Activated gamma-delta T cell treated with anti-CD3 and anti-CD28 coated beads, Interleukin-2, amount 50 U/mL, for 16 hours (primary cell): Measurements from ENCODE around the gene ITGA5.

ENCODE experiments used
- DNase-seq: peaks from one replicate; pipeline ENCODE4 v3.0.0-alpha.2; 2020; ENCODE audit warnings: low read depth

Gene ITGA5

DNA sequence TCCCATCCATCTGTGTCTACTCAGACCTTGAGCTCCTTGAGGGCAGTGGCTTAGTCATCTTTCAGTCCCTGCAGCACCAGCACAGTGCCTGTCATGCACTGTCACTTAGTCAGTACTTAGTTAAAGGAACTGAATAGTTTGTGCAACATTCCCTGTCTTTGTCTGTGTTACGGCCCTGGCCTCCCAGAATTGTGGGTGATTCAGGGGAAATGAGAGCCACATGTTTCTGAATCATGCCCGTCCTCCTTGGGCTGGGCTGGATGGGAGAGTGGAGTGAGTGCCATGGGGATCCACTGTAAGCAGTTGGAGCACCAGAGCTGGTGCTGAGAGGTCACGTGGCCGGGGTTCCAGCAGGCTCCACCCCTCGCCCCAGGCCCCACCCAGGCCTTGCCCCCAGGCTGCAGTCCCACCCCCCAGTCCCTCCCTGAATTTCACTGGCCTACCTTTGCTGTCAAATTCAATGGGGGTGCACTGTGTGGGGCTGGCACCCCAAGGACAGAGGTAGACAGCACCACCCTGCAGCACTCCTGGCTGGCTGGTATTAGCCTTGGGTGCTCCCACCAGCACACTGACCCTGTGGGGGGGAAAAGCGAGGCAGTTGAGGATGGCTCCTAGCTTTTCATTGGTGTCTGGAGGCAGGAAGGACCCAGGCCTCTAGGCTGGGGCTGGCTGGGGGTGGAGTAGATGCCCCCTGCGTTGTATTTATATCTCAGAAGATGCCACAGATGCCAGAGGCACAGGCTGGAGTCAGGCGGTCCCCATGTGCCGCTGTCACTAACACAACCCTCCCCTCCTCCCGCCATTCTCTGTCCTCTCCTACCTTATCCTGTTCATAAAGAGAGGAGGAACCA is 7.5 kb downstream of the ITGA5 start:
- DNase-seq, result no peak

DNA sequence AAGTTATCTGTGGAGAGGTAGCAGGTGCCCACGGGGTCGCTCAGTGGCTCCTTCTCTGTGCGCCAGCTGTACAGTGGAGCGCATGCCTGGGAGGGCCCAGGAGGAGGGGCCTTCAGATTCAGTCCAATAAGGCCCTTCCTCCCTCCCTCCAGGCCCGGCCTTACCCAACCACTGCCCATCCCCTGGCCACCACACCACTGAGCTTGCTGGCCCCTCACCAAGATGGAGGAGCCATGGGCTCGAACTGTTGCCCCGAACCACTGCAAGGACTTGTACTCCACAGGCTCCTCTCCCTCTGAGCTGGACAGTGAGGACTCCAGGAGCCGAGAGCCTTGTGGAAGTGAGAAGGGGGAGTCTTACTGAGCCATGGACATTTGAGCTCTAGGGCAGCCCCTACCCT is 9.8 kb downstream of the ITGA5 start:
- DNase-seq, result no peak

DNA sequence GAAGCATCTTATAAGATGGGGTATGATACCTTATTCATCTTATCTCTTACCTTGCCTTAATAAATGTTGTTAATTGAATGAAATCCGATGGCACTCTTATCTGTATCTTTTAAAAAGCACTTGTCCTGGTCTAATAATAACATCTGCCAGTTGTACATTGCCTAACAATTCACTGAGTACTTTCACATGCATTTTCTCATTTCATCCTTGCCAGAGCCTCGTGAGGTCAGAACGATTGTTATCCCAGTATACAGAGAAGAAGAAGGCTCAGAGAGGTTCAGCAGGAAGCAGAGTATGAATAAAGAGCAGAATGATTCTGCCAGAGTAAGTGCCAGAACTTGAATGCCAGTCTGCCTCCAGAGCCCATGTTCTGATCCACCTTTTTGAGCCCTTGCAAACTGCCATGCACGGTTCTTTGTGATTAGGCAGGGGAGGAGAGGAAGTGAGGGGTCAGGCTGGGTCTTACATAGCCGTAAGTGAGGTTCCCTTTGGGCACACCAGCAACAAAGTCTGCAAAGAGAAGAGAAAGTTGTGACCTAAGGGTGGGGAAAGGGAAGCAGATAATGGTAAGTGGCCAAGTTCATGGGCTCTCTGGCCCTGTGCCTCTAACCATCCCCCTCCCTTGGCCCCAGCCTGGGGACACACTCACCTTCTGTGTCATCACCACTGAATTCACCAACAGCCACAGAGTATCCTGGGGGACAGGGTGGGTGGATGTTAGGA is 11.7 kb downstream of the ITGA5 start:
- no peak for DNase-seq

DNA sequence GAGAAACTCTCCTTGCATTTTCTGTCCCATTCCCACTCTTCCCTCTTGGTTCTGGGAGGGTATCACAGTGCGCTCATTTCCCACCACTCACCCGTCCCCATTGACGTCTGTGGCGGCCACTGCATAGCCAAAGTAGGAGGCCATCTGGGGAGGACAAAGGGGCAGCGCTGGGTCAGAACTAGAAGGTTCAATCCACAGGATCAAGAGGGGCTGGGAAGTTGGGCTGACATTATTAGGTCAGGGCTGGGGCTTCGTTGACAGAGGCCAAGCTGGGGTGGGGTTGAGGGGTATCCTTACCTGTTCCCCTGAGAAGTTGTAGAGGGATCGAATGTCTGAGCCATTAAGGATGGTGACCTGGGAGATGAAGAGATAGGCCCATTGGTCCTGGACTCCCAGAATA is 13.5 kb downstream of the ITGA5 start:
- DNase-seq, result no peak

DNA sequence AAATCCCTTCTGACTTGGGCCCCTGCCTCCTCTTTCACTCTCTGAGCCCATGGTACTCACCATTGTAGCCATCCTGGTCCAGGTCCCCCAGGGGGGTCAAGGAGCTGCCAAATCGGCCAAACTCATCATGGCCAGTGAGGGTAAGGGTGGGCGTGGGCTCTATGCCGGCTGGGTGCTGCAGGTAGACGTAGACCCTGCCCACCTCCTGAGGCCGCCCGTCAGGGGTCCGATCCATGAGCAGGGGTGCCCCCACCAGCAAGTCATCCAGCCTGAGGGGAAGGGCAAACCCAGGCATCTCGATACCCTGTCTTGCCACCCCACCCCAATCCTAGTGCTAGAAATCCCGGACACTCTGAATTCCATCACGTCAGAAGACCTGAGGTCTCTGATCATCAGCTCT is 14.0 kb downstream of the ITGA5 start:
- no peak for DNase-seq

DNA sequence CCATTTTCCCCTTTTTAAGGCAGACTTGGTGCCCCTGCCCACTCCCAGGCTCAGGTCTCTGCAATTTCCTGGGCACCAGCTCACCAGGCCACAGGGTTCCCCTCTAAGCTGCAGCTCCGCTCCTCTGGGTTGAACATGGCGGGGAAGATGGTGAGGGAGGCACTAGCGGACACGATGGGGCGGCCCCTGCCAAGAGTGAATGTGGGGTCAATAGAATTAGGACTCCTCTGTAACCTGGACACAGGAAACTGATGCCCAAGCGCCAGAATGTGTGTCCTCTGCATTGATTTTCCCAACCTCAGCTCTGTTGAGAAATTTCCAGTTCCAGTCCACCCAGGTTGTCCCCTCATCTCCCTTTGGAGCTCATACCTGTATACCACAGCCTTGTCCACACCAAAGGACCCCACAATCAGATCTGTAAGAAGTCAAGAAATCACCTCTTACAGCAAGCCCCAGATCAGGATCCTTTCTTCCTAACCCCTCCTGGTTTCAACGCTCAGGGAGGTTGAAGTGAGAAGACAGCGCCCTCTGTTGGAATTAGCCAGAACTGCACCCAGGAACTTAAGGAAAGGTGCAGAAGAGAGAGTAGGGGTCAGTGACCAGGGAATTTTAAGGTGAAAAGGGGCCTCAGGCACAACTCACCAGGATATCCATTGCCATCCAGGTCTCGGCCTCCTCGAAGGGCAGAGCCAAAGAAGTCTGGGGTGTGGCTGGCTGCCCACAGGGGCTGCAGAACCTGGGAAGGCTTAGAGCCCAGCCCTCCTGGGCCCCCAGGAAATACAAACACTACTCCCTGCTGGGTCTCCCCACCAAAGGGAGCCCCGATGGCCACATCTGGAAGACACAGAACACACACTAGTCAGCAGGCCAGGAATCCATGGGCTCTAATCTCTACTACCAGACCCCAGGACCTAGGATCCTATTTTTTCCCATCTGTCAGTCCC is 14.7 kb downstream of the ITGA5 start:
- DNase-seq, result peak; percentile 53

DNA sequence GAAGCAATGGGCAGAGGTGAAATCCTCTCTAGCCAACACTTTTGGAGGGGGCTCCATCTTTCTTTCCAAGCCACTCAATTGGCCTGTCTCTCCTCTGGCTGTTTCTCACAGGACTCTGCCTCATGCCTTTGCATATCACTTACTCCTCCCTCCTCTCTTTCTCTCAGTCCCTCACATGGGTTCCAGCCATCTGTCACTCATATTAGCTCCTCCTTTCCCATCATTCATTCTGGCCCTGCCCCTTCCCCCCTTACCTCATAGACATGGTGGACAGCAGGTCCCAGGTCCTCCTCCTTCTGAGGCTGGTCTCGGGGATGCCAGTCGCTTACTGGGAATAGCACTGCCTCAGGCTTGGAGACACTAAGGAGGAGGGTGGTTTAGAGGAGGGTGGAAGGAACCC is 17.9 kb downstream of the ITGA5 start:
- DNase-seq, result no peak

DNA sequence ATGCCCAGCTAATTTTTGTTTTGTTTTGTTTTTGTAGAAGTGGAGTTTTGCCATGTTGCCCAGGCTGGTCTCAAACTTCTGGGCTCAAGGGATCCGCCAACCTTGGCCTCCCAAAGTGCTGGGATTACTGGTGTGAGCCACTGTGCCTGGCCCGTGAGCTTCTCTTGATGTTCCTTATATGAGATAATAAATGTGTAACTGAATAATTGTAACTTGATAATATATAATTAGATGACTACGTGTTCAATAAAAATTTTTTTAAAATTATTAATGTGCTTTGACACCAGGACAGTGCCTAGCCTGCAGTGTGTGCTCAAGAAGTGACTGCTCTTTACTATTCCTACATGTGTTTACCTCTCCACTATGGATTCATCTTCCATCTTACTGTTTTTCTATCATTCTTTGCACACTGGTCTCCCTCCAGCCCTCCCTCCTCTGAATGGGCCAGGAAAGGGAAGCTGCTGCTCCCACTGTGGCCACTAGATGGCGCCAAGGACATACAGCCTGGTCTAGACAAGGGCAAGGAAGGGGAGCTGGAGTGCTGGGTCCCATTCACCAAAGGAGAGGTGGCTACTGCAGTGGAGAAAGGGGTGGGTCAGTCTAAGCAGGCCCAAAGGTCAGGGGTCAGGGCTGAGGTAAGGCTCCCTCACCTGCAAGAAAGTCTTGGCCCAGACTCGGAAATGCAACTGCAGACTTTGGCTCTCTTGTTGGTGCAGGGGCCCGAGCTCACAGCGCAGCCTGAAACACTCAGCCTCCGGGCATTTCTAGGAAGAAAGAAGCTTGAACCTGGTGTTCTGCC is 19.9 kb downstream of the ITGA5 start:
- peak; percentile 86 for DNase-seq

DNA sequence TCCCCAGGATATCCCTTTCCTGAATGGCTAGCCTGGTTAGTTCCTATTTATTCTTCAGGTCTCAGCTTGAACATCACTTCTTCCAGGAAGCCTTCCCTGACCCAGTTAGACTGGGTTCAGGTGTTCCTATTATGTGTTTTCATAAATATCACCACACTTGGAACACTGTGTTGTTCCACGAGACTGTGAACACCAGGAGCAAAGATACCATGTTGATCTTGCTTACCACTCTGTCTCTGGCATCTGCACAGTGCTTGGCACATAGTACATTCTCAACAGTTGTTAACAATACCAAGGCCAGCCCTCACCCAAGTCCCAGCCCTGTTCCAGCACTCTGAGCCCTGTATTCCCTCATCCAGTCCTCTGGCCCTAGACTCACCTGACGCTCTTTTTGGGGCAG is 20.8 kb downstream of the ITGA5 start:
- no peak for DNase-seq

DNA sequence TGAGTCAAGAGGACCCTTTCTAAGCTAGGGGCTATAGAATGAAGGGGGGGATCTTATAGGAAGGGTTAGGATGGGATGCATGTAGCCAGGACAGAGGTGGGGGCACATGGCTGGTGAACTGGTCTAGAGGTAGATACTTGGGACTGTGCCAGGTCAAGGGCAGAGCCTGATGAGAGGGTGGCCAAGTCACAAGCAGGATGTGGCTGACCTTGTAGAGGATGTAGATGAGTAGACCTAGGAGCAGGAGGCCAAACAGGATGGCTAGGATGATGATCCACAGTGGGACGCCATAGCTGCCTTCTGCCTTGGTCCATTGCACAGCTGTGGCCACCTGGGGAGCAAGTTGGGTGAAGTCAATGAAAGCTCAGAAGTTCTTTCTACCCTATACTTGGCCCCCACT is 21.9 kb downstream of the ITGA5 start:
- no peak for DNase-seq

DNA sequence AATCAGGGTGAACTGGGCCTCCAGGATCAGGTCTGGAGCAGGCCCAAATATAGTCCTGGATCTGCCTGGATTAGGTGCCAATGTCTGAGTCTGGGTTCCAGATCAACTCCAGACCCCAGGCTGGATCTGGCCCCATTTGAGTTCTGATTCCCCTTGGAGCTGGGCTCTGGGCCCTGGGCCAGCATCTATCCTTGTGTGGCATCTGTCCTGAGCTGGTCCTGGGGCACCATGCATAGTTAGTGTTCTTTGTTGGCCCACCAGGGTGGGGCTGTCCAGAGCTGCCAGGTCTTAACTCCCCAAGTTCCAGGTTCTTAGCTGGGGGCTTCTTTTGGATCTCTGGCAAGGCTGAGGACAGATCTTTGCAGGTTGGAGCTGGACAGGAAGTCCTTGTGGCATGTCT is 23.5 kb downstream of the ITGA5 start:
- no peak for DNase-seq

DNA sequence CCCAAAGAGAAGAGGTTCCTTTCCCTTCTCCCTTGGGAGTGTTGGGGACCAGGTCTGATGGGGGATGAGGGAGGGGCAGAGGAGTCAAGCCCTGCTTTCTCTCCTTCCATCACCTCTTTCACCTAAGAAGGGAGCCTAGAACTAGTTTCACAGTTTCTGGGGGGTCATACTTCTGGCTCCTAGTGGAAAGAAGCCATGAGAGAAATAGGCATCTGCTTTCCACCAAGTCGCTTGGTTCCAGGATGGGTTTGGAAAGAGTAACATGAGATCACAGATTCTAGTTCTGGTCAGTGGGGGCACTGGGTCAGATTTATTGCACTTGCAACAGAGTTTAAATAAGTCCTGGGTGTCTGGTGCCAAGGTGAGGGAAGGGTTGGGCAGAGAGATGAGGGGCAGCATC is 24.1 kb downstream of the ITGA5 start:
- DNase-seq, result no peak

DNA sequence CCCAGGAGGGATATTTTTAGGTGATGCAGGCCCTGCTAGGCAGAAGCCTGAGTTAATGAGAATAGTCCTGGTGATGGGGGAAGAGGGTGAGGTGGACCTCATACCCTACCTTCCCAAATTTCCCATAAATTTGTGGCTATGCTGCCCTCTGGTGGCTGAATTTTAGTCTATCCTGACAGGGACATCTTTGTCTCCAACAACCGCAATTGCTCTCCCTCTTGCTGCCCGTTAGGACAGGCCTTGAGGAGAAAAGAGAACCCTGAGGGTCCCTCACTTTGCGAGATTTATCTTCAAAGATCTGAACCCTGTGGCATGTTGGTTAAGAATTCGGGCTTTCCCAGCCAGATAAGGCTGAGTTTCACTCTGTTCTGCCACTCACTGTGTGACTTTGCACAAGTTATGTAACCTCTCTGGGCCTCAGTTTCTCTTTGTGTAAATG is 24.8 kb downstream of the ITGA5 start:
- no peak for DNase-seq

DNA sequence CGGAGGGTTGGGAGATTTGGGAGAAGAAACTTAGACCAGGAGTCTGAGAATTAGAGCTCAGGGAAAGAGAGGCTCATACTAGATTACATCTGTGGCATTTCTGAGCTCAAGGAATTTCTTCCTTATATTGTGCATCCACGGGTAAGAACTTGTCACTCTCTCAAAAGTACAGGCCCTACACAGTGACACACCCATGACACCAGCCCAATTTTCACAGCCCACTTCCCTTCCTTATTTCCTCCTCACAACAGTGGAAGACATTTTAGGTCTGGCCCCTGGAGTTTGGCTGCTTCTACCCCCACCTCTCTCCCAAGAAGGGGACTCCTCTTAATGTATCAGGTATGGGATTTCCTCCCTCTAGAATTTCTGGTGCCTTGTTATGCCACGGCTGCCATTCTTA is 25.3 kb downstream of the ITGA5 start:
- no peak for DNase-seq

DNA sequence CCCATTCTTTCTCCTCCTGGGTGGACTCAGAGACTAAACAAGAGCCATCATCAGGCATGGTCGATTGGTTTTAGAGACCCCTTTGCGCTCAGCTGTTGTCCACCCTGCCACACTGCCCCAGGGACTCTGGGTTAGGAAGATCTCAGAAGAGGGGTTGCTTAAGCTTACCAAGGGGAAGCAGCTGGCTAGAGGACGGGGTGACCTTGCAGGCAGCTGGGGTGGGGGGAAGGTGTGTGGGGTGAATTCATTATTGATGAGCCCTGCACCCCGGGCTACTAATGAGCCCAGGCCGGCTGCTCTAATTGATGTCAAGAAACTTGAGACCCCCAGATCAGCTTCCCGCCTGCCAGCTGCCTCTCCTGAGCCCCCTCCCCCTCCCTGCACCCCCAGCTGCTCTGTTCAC is 25.9 kb downstream of the ITGA5 start:
- no peak for DNase-seq

DNA sequence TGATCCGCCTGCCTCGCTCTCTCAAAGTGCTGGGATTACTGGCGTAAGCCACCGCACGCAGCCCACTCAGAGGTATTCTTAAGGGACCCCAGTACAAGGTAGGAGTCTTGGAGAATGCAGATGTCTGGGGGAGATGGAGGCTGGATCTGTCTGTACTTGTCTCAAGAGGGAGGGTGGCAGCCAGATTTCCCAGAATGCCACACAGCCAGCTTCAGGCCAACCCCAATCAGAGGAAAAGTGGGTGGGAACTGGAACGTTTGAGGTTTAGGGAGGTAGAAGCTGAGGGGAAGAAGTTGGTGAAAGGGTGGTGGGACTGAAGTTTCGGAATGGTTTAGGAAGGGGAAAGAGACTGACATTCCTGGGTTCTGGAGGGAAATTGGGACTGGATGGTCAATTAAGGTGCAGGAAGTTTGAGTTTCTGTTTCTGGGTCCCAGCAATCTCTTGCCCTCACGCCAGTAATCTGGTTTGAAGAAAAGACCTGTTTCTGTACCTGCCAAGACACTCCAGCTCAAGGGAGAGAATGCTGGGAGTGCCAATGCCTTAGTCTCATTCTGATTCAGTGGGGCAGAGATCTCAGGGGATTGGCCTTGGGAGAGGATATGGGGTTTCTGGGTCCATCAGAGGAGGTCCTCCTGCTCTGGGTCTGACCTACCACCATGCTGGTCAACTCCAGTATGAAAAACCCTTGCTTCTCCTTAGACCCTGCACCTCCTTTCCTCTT is 26.4 kb downstream of the ITGA5 start:
- DNase-seq, result no peak

DNA sequence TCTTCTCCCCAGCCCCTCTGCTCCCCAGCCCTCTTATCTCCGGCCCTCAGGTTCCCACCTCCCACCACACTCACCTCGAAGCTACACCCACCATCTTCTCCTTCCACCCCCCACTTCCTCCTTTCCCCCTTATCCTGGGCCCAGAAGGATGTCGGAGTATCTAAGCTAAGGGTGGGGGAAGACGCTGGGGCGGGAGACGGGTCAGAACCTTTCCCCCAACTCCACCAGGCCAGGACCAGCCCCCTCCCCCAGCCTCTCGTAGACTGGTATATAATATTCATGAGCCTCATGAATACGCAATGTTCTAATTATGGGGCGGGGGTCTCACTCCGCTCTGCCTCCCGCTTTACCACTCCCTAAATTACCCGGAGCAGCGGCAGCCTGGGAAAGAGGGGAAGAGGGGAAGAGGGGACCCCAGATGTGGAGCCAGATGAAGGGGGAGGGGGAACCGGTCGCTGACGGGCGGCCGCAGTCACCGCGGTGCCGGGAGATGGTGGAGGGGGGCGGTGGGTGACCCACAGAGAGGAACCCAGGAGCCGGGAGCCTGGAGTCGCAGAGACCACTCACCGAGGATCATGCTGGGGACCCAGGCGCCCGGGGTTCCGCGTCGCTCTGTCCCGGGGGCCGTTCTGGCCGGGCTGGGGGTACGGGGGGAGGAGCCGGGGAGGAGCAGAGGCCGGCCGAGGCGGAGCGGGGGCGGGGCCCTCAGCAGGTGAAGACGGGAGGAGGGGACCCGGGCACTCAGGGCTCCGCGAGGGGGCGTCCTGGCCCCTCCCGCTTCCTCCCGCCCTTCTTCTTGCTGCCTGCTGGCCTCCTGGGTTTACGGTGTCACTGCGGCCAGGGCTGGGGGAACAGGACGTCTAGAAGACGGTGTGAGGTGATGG is 28.2 kb downstream of the ITGA5 start:
- DNase-seq, result peak; percentile 40

DNA sequence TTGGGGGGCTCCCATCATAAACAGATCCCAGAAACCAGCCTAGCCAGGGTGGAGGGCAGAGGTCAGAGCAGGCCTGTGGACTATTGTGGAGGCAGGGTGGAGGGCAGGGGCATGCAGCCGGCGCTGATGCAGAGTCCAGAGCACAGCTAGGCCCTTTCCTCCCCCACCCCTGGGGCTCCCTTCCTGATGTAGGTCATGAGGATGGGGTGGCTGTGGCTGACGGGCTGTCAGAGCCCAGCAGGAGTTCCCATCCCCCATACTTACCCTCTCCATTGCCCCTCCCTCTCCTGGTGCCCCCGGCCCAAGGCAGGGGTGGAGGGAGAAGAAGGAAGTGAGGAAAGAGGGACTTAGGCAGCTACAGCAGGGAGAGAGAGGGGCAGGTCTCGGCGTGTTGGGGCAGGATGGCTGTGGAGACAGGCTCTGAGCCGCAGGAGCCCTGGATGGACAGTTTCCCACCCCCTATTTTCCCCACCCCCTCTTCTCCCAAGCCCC is 28.8 kb downstream of the ITGA5 start:
- DNase-seq, result no peak

DNA sequence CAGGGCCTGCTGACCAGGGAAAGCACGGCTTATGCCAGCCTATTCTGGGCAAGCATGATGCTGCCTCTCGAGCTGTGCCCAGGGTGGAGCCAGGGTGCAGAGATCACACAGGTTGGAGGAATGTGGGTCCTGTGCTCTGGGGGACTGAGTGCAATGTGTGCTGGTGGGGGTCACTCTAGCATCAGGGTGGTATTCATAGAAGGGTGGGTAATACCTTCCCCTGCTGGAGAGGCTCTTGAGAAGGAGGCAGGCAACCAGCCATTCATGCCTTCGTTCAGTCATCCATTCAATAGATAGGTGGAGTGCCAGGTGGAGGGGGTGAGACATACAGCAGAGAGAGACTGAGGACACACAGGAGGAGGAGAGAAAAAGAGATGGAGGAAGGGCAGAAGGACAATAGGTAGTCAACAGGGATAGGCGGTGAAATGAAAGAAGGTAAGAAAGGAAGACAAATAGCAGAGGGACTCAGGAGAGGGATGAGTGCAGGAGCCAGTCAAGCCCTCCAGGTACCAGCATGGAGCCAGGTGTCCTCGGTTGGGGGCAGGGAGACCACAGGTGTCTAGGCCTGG is 29.4 kb downstream of the ITGA5 start:
- no peak for DNase-seq
